Adrenal gland (tissue), 12 donors: ENCODE results near the gene PTGER3. TPM values are rescaled to one million over a fixed set of nuclear protein-coding genes. Genes with fewer than 3 reads are reported as not detected.

Experiments
- DNase-seq, 7 donors: peaks; one replicate each; pipeline ENCODE4 v3.0.0-alpha.2; 2019 to 2020
- H3K27ac ChIP-seq, 5 donors: fragments of 200-600 bp; sonication (generic) in 4 of 5; 1 replicate in 3 of 5; 2 replicates in 2 of 5; pipeline versions ENCODE4 v1.5.1 to v1.8.0; 2016 to 2020; ENCODE audit warnings: mild to moderate bottlenecking in 1 of 5
- H3K27me3 ChIP-seq: fragments of 200-600 bp; 2 replicates; pipeline ENCODE4 v1.8.0; 2021
- H3K36me3 ChIP-seq, 2 donors: fragments of 200-600 bp; replicated peaks in 1 of 2; 1 replicate in 1 of 2; 2 replicates in 1 of 2; pipeline versions ENCODE4 v1.5.1 to v1.8.0; 2018 to 2022
- H3K4me1 ChIP-seq, 2 donors: fragments of 200-600 bp; replicated peaks in 1 of 2; 1 replicate in 1 of 2; 2 replicates in 1 of 2; pipeline versions ENCODE4 v1.5.1 to v1.8.0; 2018 to 2021
- H3K4me3 ChIP-seq, 4 donors: fragments of 200-600 bp; sonication (generic) in 3 of 4; one replicate each; pipeline ENCODE4 v1.5.1; 2016 to 2018
- H3K9me3 ChIP-seq, 3 donors: fragments of 200-600 bp; sonication (generic) in 1 of 3; replicated peaks in 1 of 3; 1 replicate in 2 of 3; 2 replicates in 1 of 3; pipeline versions ENCODE4 v1.5.1 to v1.8.0; 2016 to 2021
- CTCF ChIP-seq, 6 experiments: fragments of 450-650 bp in 4 of 6; fragments of 200-600 bp in 2 of 6; sonication (generic) in 1 of 6; IDR thresholded peaks; 1 replicate in 5 of 6; 2 replicates in 1 of 6; pipeline versions ENCODE4 v1.5.1 to v1.8.0; 2016 to 2021; ENCODE audit warnings: antibody characterized with exemption in 6 of 6, mild to moderate bottlenecking in 2 of 6, moderate library complexity in 1 of 6
- POLR2A ChIP-seq, 2 donors: fragments of 450-650 bp; IDR thresholded peaks; one replicate each; pipeline ENCODE4 v1.6.1; 2017; ENCODE audit warnings: antibody characterized with exemption in 2 of 2, mild to moderate bottlenecking in 2 of 2, moderate library complexity in 1 of 2
- WGBS, 4 donors: extraction: QIAGEN DNeasy Blood & Tissue Kit in 2 of 4; methylation state at CpG; one replicate each; pipeline versions ENCODE4 v1.1.5 to v1.1.7; 2013 to 2017; 5-methylcytosine and 5-hydroxymethylcytosine counted together
- intact Hi-C, 2 donors: fragments of 100-400 bp; cut with DNase I; formaldehyde crosslinking; loops; one replicate each; pipeline versions ENCODE4 v1.14.1 to v1.15.0; 2022 to 2023
- polyA plus RNA-seq, 3 donors: library from polyadenylated mRNA; stranded (reverse); fragments of 200-250 nt in 2 of 3; fragments of 350-450 nt in 1 of 3; fragmentation: Illumina TruSeq in 1 of 3; extraction: RNeasy Lipid Tissue Mini Kit (QIAGEN cat#74804) in 1 of 3; gene quantifications; one replicate each; pipeline ENCODE4 v1.2.3, GENCODE V29; 2013 to 2014
- total RNA-seq, 9 donors: library from RNA; depleted of rRNA in 4 of 9; stranded (reverse); fragments of >200 nt in 4 of 9; fragments of 120-200 nt in 1 of 9; fragmentation: NEBNext Ultra II Directional in 1 of 9; extraction: Animal tissue kit (Norgen Biotek cat#: 25700) in 1 of 9; gene quantifications; one replicate each; pipeline versions ENCODE4 v1.1.0 to v1.2.4, GENCODE V29; 2013 to 2023
- donor health status: healthy with polysubstance abuse.
- donor health status: Bipolar disorder and iron deficiency.
- donor health status: DM: yes; HTN: yes; CAD: no.
- donor health status: DM: no; HTN: no; CAD: no.
- donor health status: DM: no; HTN: no; CAD: no.
- donor health status: DM: yes; HTN: yes; CAD: no.

PTGER3 gene
- total and polyA plus RNA-seq, 12 donors, result 1.1 to 31.4 (median 10.6) TPM

- Histone ChIP-seq H3K4me1 (peaks cover 0 to 7% of the 10 kb centered on the region in 2 donors), H3K4me3 (no peak overlapping the region), H3K36me3 (no peaks in the 10 kb centered on the region), H3K27me3 (no peaks in the 10 kb centered on the region), H3K9me3 (no peaks in the 10 kb centered on the region), H3K27ac (no peak overlapping the region)
- WGBS, 4 donors, result 73 to 83% (median 80%) methylated on average over 1 of the region's 1 CpG
- intact Hi-C loops, result no loop called here
- TF ChIP-seq POLR2A (IDR thresholded peaks at IDR 0.05) (no peak), CTCF (IDR thresholded peaks at IDR 0.05) (no peak)
- DNase-seq, result no peak
Measured at GRCh38 chr1:71086331-71086730, 38.7 kb upstream of the PTGER3 start.

- WGBS, 4 donors, result 72 to 86% (median 83%) methylated on average over 2 of the region's 2 CpGs
- DNase-seq, result no peak
- intact Hi-C loops, result no loop called here
Measured at GRCh38 chr1:71083271-71083670, 35.7 kb upstream of the PTGER3 start.

GRCh38 chr1:71081697-71082080 is 34.1 kb upstream of the PTGER3 start:
- peaks cover 11 to 29% of the 10 kb centered on the region in 2 donors for H3K4me1 ChIP-seq
- peaks cover 0 to 17% of the 10 kb centered on the region in 2 donors for H3K36me3 ChIP-seq
- 48 to 58% (median 53%) methylated on average over 6 to 7 of the region's 7 CpGs for WGBS, 4 donors
- no peaks in the 10 kb centered on the region for H3K27me3 ChIP-seq
- TF ChIP-seq CTCF (IDR thresholded peaks at IDR 0.05), result no peak
- no peak for TF ChIP-seq POLR2A (IDR thresholded peaks at IDR 0.05)
- peak overlapping the region in 2 of 4 donors; percentile 81 to 96 for H3K4me3 ChIP-seq
- DNase-seq, result peak in 4 of 7 donors; percentile 12 to 55 (median 20)
- intact Hi-C loops, result no loop called here
- no peak overlapping the region for H3K27ac ChIP-seq
- H3K9me3 ChIP-seq, result no peaks in the 10 kb centered on the region

More at GRCh38 chr1:71083271-71083670, 35.7 kb upstream of the PTGER3 start:
- no peaks in the 10 kb centered on the region for H3K27me3 ChIP-seq
- peaks cover 0 to 2% of the 10 kb centered on the region in 2 donors for H3K36me3 ChIP-seq
- no peak overlapping the region for H3K27ac ChIP-seq
- no peaks in the 10 kb centered on the region for H3K9me3 ChIP-seq
- peaks cover 11 to 25% of the 10 kb centered on the region in 2 donors for H3K4me1 ChIP-seq
- TF ChIP-seq CTCF (IDR thresholded peaks at IDR 0.05), result no peak
- TF ChIP-seq POLR2A (IDR thresholded peaks at IDR 0.05), result no peak
- H3K4me3 ChIP-seq, result no peak overlapping the region

- intact Hi-C loops, result no loop called here
- TF ChIP-seq CTCF (IDR thresholded peaks at IDR 0.05) (peak; percentile 48 to 78 (median 64)), POLR2A (IDR thresholded peaks at IDR 0.05) (peak; percentile 64 to 86)
- no peaks in the 10 kb centered on the region for H3K27me3 ChIP-seq
- peaks cover 0 to 24% of the 10 kb centered on the region in 2 donors for H3K36me3 ChIP-seq
- no peaks in the 10 kb centered on the region for H3K9me3 ChIP-seq
- DNase-seq, result peak; percentile 89 to 95 (median 92)
- peaks cover 11 to 29% of the 10 kb centered on the region in 2 donors for H3K4me1 ChIP-seq
- H3K27ac ChIP-seq, result peak within 1 kb of the TSS; percentile 59 to 92 (median 78)
- H3K4me3 ChIP-seq, result peak within 1 kb of the TSS; percentile 72 to 96 (median 80)
- WGBS, 4 donors, result 0 to 1% (median 0%) methylated on average over 32 to 33 of the region's 33 CpGs
Measured at GRCh38 chr1:71080739-71081696, 33.4 kb upstream of the PTGER3 start, which contains the start of gene ZRANB2. Gene ZRANB2, minus strand, starts transcription at chr1:71081035. Its CDS starts 40 bp downstream, at chr1:71080995.
